ENCODE measurements around the gene LCORL.

Gene LCORL

GRCh38 chr4:18020671-18021469 lies 685 bp downstream of the LCORL start:
- in situ Hi-C loops (cut with MboI; ENCODE audit: low sequenced_read_pairs) = loop anchor here (25.0 kb wide), 1 partner anchor 209 kb away; the partner anchor contains the start of genes DCAF16 and NCAPG

- in situ Hi-C loops (cut with MboI; ENCODE audit: low sequenced_read_pairs) = loop anchor here (25.0 kb wide), 1 partner anchor 208 kb away; the partner anchor contains the start of genes DCAF16 and NCAPG
Observed at GRCh38 chr4:18020145-18020670, 1.3 kb downstream of the LCORL start.

GRCh38 chr4:18014269-18014668 lies 7.3 kb downstream of the LCORL start:
- in situ Hi-C loops (cut with MboI; ENCODE audit: low sequenced_read_pairs) = loop anchor here (25.0 kb wide), 1 partner anchor 202 kb away; the partner anchor contains the start of genes DCAF16 and NCAPG

- in situ Hi-C loops (cut with MboI; ENCODE audit: low sequenced_read_pairs) = loop anchor here (25.0 kb wide), 1 partner anchor 201 kb away; the partner anchor contains the start of genes DCAF16 and NCAPG
Observed at GRCh38 chr4:18012807-18013462, 8.6 kb downstream of the LCORL start.

GRCh38 chr4:18012134-18012806 lies 9.3 kb downstream of the LCORL start:
- in situ Hi-C loops (cut with MboI; ENCODE audit: low sequenced_read_pairs) = loop anchor here (25.0 kb wide), 1 partner anchor 200 kb away; the partner anchor contains the start of genes DCAF16 and NCAPG

- in situ Hi-C loops (cut with MboI; ENCODE audit: low sequenced_read_pairs) = loop anchor here (25.0 kb wide), 1 partner anchor 195 kb away; the partner anchor contains the start of genes DCAF16 and NCAPG
Observed at GRCh38 chr4:18007625-18008024, 13.9 kb downstream of the LCORL start.

- in situ Hi-C loops (cut with MboI; ENCODE audit: low sequenced_read_pairs) = loop anchor here (25.0 kb wide), 1 partner anchor 194 kb away; the partner anchor contains the start of genes DCAF16 and NCAPG
Observed at GRCh38 chr4:18006432-18006831, 15.1 kb downstream of the LCORL start.

- in situ Hi-C loops (cut with MboI; ENCODE audit: low sequenced_read_pairs) = no loop called here
Observed at GRCh38 chr4:17997129-17997528, 24.4 kb downstream of the LCORL start.

- in situ Hi-C loops (cut with MboI; ENCODE audit: low sequenced_read_pairs) = no loop called here
Observed at GRCh38 chr4:17995165-17995564, 26.4 kb downstream of the LCORL start.

- in situ Hi-C loops (cut with MboI; ENCODE audit: low sequenced_read_pairs) = no loop called here
Observed at GRCh38 chr4:17985832-17986231, 35.7 kb downstream of the LCORL start.

- in situ Hi-C loops (cut with MboI; ENCODE audit: low sequenced_read_pairs) = no loop called here
Observed at GRCh38 chr4:17981063-17981462, 40.5 kb downstream of the LCORL start.

GRCh38 chr4:17968721-17969120 lies 52.8 kb downstream of the LCORL start:
- in situ Hi-C loops (cut with MboI; ENCODE audit: low sequenced_read_pairs) = no loop called here

- in situ Hi-C loops (cut with MboI; ENCODE audit: low sequenced_read_pairs) = no loop called here
Observed at GRCh38 chr4:17967078-17967477, 54.5 kb downstream of the LCORL start.

- in situ Hi-C loops (cut with MboI; ENCODE audit: low sequenced_read_pairs) = no loop called here
Observed at GRCh38 chr4:17966312-17966711, 55.2 kb downstream of the LCORL start.

GRCh38 chr4:17964576-17964975 lies 57.0 kb downstream of the LCORL start:
- in situ Hi-C loops (cut with MboI; ENCODE audit: low sequenced_read_pairs) = no loop called here

GRCh38 chr4:17962171-17962570 lies 59.4 kb downstream of the LCORL start:
- in situ Hi-C loops (cut with MboI; ENCODE audit: low sequenced_read_pairs) = no loop called here

GRCh38 chr4:17961249-17961648 lies 60.3 kb downstream of the LCORL start:
- in situ Hi-C loops (cut with MboI; ENCODE audit: low sequenced_read_pairs) = no loop called here

- in situ Hi-C loops (cut with MboI; ENCODE audit: low sequenced_read_pairs) = no loop called here
Observed at GRCh38 chr4:17958181-17958580, 63.4 kb downstream of the LCORL start.

GRCh38 chr4:17957688-17958087 lies 63.9 kb downstream of the LCORL start:
- in situ Hi-C loops (cut with MboI; ENCODE audit: low sequenced_read_pairs) = no loop called here

GRCh38 chr4:17956245-17956644 lies 65.3 kb downstream of the LCORL start:
- in situ Hi-C loops (cut with MboI; ENCODE audit: low sequenced_read_pairs) = no loop called here

GRCh38 chr4:17945303-17945702 lies 76.3 kb downstream of the LCORL start:
- in situ Hi-C loops (cut with MboI; ENCODE audit: low sequenced_read_pairs) = no loop called here

Measured in HL-60/S4 treated with phorbol 12-myristate 13-acetate at 8.2 ng/mL for 4 days and 3 days (cell line).